Measurements from ENCODE around the gene SP140L. TPM values are rescaled to one million over a fixed set of nuclear protein-coding genes. Genes with fewer than 3 reads are reported as not detected.

SP140L gene
- total RNA-seq, 1 donor from 2014 or later, result 24.2 TPM

GRCh38 chr2:230343747-230344146 lies 16.8 kb downstream of the SP140L start:
- DNase-seq (ENCODE audit: extremely low spot score, unreplicated experiment), result no peak
- Mint-ChIP-seq H3K4me1 (ENCODE audit: unreplicated experiment) (peaks cover 21% of the 10 kb centered on the region), H3K4me3 (ENCODE audit: unreplicated experiment) (no peak overlapping the region), H3K9me3 (ENCODE audit: unreplicated experiment) (peaks cover 19% of the 10 kb centered on the region), H3K27me3 (ENCODE audit: unreplicated experiment) (no peaks in the 10 kb centered on the region), H3K36me3 (ENCODE audit: unreplicated experiment) (peaks cover 36% of the 10 kb centered on the region), H3K27ac (ENCODE audit: unreplicated experiment) (peak overlapping the region; percentile 1)
- TF ChIP-seq CTCF (IDR thresholded peaks at IDR 0.05), result no peak

DNA sequence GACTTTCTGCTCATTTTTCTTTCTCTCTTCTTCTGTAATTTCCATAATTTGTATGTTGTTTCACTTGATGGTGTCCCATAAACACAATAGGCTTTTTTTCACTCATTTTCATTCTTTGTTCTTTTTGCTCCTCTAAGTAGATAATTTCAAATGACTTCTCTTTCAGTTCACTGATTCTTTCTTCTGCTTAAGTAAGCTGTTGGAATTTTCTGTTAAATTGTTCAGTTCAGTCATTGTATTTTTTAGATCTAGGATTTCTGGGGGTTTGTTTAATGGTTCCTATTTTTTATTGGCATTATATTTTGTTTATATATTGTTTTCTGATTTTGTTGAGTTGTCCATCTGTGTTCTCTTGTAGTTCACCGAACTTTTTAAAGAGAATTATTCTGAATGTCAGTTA lies 19.5 kb downstream of the SP140L start:
- peaks cover 21% of the 10 kb centered on the region for H3K4me1 Mint-ChIP-seq (ENCODE audit: unreplicated experiment)
- H3K27me3 Mint-ChIP-seq (ENCODE audit: unreplicated experiment), result no peaks in the 10 kb centered on the region
- H3K9me3 Mint-ChIP-seq (ENCODE audit: unreplicated experiment), result peaks cover 19% of the 10 kb centered on the region
- no peak for TF ChIP-seq CTCF (IDR thresholded peaks at IDR 0.05)
- no peak overlapping the region for H3K4me3 Mint-ChIP-seq (ENCODE audit: unreplicated experiment)
- no peak for DNase-seq (ENCODE audit: extremely low spot score, unreplicated experiment)
- no peak overlapping the region for H3K27ac Mint-ChIP-seq (ENCODE audit: unreplicated experiment)
- H3K36me3 Mint-ChIP-seq (ENCODE audit: unreplicated experiment), result peaks cover 40% of the 10 kb centered on the region

GRCh38 chr2:230346921-230347533 lies 20.0 kb downstream of the SP140L start:
- Mint-ChIP-seq H3K4me1 (ENCODE audit: unreplicated experiment) (peaks cover 21% of the 10 kb centered on the region), H3K9me3 (ENCODE audit: unreplicated experiment) (peaks cover 19% of the 10 kb centered on the region), H3K27ac (ENCODE audit: unreplicated experiment) (no peak overlapping the region), H3K36me3 (ENCODE audit: unreplicated experiment) (peaks cover 39% of the 10 kb centered on the region), H3K4me3 (ENCODE audit: unreplicated experiment) (no peak overlapping the region), H3K27me3 (ENCODE audit: unreplicated experiment) (no peaks in the 10 kb centered on the region)
- no peak for TF ChIP-seq CTCF (IDR thresholded peaks at IDR 0.05)
- DNase-seq (ENCODE audit: extremely low spot score, unreplicated experiment), result no peak

DNA sequence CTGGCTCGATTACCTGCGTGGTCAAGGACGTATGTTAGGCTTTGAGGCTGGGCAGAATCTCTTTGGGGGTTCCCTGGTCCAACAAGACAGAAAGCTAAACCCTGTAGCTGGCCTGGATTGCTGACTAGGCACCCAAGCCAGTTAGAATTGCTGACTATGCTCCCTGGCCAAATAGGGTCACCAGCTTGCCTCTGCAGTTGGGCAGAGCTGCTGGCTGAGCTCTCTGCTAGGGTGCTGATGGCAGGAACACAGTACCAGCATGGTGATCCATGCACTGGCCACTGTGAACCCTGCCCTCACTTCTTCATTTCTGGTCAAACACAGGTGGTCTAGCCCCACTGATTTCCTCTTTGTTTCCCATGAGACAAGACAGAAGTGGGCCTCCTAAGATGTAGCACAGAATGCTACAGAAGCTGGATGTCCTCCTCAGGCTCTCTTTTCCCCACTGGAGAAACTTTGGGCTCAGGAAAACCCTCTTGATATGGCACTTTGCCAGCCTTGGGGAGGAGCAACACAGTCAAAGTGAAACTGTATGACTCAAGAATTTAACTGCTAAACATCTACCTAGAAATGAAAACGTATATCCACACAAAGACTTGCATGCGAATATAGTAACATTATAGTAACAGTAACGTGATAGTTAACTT lies 20.8 kb downstream of the SP140L start:
- no peak for TF ChIP-seq CTCF (IDR thresholded peaks at IDR 0.05)
- Mint-ChIP-seq H3K27ac (ENCODE audit: unreplicated experiment) (no peak overlapping the region), H3K9me3 (ENCODE audit: unreplicated experiment) (peaks cover 14% of the 10 kb centered on the region), H3K4me3 (ENCODE audit: unreplicated experiment) (no peak overlapping the region), H3K36me3 (ENCODE audit: unreplicated experiment) (peaks cover 34% of the 10 kb centered on the region), H3K27me3 (ENCODE audit: unreplicated experiment) (no peaks in the 10 kb centered on the region), H3K4me1 (ENCODE audit: unreplicated experiment) (peaks cover 21% of the 10 kb centered on the region)
- no peak for DNase-seq (ENCODE audit: extremely low spot score, unreplicated experiment)

- DNase-seq (ENCODE audit: extremely low spot score, unreplicated experiment), result no peak
- Mint-ChIP-seq H3K4me1 (ENCODE audit: unreplicated experiment) (peaks cover 20% of the 10 kb centered on the region), H3K27me3 (ENCODE audit: unreplicated experiment) (no peaks in the 10 kb centered on the region), H3K27ac (ENCODE audit: unreplicated experiment) (no peak overlapping the region), H3K36me3 (ENCODE audit: unreplicated experiment) (peaks cover 30% of the 10 kb centered on the region), H3K9me3 (ENCODE audit: unreplicated experiment) (peaks cover 14% of the 10 kb centered on the region), H3K4me3 (ENCODE audit: unreplicated experiment) (no peak overlapping the region)
- no peak for TF ChIP-seq CTCF (IDR thresholded peaks at IDR 0.05)
These were observed 21.8 kb downstream of the SP140L start for GRCh38 chr2:230348787-230349186.
